Activated naive CD4-positive, alpha-beta T cell (primary cell): ENCODE measurements around the gene RBP3.

Experiments
- DNase-seq, 4 experiments: peaks; one replicate each; lab custom pipeline; 2025; lab: John Stamatoyannopoulos, UW

The RBP3 gene

DNA sequence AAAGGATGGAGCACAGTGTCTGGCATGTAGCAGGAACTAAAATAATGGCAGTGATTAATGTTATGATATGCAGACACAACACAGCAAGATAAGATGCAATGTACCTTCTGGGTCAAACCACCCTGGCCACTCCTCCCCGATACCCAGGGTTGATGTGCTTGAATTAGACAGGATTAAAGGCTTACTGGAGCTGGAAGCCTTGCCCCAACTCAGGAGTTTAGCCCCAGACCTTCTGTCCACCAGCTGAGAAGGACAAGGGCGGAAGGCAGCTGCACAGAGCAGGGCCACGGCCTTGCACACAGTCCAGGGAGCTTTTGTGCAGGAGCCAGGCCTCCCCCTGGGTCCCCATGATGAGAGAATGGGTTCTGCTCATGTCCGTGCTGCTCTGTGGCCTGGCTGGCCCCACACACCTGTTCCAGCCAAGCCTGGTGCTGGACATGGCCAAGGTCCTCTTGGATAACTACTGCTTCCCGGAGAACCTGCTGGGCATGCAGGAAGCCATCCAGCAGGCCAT lies at the start of gene RBP3:
RBP3 (plus strand) TSS at position 226 of the 514 bp plus-strand sequence; CDS start at position 348, 122 bp downstream.
- no peak for DNase-seq

DNA sequence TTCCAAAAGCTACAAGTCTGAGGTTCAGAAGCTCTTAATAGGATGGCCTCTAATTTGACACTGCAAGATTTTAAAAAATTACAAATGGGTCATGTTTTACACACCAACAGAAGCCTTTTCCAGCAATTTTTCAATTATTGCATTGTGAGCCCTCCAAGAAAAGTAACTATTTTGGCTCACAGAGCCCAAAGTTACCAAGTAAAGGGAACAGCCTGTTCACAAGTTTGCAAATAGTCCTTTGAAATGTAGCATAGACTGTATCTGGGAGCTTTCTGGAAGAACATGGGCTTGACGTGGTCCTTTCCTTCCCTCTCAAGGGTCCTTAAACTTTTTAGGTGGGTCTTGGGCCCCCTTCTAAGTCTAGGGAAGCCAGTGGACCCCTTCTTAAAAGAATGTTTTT lies 49.4 kb upstream of the RBP3 start:
- no peak for DNase-seq

DNA sequence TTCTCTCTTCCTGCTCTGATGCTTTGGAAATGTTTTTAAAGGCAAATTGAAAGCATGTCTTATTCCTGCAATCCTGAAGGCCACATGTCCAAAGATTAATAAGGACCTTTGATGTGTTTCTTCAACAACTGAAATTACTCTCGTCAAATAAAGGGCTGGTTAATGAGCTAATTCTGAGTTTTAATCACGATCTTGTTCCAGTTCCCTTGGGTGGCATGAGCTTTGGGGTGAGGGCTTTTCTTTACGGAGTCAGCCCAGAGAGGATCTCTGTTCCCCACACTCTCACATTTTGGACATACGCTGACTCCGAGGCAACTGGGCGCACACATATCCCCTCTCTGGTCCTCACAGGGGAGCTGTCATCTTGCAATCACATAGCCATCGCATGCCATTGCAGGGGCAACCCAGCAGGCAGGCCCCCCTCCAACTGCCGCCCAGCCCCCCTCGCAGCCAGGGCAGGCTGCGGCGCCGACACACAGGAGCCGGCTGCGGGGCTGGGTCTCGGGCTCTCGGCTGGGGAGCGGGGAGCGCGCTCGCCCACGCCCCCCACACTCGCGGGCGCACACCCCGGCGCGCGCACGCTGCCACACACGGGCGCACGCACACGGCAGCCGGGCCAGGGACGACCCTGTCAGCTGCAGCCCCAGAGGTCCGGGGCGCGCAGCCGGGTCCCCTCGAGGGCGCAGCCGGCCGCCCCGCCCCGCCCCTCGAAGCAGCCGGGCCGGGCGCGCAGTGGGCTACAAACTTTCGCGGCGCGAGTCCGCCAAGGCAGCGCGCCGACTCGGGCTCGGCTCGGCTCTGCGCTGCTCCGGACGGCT lies 48.3 kb upstream of the RBP3 start, which contains the start of gene GDF10:
GDF10 (plus strand) TSS at position 587 of the 818 bp plus-strand sequence. CDS start 455 bp downstream, outside the sequence.
- no peak for DNase-seq

DNA sequence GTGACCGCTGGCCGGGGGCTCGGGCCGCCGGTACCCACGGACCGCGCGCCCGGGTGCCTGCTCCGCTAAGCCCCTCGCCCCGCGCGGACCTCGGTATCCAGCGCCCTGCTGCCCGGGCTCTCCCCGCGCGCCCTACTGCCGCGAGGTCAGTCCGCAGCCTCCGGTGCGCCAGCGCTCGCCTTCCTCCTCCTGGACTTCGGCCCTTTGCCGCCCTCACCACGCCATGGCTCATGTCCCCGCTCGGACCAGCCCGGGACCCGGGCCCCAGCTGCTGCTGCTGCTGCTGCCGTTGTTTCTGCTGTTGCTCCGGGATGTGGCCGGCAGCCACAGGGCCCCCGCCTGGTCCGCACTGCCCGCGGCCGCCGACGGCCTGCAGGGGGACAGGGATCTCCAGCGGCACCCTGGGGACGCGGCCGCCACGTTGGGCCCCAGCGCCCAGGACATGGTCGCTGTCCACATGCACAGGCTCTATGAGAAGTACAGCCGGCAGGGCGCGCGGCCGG lies 47.7 kb upstream of the RBP3 start:
- no peak for DNase-seq

DNA sequence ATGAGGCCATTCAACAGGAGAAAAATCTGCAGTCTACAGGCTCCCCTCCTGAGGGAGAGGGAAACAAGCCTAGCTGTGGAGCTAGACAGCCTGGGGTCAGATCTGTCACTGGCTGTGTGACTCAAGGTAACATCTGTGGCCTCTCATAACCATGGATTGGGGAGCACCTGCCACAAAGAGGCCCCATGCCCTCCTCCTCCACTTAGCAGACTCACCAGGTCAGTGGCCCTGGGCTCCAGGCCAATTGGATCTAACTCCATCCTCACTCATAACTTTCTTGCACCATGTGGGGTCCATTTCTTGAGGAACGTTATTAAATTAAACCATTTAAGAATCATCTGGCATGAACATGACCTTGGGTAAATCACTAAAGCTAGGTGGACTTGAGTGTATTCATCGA lies 46.3 kb upstream of the RBP3 start:
- DNase-seq: no peak

DNA sequence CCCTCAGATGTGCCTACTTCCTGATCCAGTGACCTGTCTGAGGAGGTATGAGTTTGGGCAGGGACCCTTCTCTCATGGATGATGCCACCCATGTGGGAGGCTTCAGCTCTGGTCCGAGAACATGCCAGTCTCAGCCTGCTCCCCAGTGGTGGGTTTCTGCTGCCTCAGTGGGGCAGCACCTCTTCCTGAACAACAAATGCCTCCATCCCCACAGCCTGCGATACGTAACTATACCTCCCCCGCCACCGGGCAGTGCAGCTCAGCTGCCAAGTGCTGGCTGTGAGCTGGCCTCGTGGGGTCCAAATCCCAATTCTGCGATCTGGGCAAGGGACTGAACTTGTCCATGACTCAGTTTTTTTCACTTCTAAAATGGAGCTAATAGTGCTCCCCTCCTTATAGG lies 45.1 kb upstream of the RBP3 start:
- DNase-seq: no peak

DNA sequence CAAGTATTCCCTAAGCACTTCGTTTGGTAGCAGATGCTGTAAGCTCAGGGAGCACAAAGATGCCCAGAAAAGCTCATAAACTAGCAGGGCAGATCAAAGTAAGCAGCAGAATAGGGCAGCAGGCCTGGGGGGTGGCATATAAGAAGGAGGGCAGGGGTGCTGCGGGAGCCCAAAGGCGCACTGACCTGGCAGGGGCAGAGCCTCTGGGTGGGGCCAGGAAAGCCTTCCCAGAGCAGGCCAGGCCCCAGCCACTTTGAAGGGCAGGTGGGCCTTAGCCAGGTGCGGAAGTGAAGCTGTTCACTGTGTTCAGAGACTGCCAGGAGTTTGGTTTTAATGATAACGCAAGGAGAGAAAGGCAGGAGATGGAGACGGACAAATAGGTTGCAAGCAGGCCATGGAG lies 44.3 kb upstream of the RBP3 start:
- no peak for DNase-seq

DNA sequence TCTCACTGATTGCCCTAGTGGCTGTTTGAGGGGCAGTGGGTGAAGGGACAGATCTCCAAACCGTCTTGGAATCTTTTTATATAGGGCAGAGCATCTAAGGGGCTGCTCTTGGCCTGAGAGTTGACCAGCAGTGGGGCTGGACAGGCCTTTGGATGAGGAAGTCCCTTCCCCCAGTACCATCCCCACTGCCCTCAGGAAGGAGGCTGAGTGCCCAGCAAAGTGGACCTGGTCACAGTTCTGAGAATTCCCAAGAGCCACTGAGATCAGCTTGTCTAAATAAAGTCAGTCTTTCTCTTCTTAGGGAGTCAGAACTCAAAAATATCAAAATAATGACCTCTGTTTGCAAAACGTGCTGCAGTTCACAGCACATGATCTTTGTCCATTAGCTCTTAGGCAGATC lies 42.6 kb upstream of the RBP3 start:
- DNase-seq: no peak

DNA sequence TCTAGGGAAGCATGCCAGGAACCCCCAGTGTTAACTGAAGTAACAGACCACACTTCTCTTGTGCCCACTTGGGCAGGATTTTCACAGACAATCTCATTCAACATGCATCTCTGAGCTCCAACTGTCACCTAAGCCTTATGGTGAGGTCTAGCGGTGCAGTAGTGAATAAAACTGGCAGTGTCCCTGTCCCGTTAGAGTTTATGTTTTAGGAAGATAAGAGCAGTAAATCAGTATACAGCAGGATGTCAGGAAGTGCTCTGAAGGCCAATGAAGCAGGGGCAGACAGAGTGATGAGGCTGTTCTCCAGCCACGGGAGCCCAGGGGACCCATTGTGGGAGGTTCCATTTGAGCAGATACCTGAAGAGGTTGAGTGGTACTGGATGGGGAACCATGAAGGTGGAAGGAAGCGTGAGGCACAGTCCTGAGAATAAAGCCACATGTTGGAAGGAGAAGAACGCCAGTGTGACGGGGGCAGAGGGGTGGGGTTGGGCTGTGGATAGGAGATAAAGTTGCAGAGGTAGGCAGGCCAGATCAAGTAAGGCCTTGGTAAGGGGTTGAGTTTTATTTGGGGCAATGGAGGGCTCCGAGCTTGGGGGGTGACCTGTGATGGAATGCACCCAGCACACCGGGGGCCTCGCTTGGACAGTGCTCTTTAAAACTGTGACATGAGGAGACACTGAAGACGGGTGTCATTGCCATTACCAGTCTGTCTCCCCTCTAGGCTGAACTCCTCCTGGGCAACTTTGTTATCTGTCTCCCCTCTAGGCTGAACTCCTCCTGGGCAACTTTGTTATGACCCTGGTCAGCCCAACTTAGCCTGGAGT lies 41.6 kb upstream of the RBP3 start:
- no peak for DNase-seq

DNA sequence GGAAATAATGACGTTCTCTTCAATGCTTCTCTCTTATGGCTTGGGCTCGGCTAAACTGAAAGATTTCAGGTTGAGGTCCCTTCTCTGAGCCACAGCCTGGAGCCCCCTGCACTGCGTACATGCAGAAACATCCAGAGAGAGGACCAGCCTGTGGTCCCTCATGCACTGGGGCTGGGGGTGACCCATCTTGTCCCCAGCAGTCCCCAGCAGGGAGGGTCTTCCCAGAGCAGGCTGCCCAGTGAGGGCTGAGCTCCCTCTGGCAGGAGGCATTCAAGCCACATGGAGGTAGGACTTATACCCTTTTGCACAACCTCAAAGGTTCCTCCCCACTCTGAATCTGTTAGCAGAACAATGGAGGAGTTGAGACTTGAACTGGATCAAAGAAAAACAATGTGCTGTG lies 40.8 kb upstream of the RBP3 start:
- DNase-seq: no peak

DNA sequence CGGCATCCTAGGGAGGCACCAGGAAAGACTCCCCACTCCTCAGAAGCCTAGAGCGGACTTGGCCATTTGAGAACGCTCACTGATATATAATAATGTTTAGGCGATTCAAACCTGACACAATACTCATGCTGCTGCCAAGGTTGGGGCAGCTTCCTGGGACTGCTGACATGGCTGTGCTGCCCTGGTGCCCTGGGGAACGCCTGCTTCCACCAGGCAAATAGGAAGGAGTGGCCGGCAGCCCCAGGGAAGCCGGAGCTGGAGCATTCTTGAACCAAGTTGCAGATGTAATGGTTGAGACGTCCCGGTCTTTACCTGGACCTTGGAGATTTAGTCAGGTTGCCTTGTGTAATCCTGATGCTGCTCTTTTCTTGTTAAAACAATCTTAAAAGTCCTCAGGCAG lies 39.4 kb upstream of the RBP3 start:
- DNase-seq: no peak

DNA sequence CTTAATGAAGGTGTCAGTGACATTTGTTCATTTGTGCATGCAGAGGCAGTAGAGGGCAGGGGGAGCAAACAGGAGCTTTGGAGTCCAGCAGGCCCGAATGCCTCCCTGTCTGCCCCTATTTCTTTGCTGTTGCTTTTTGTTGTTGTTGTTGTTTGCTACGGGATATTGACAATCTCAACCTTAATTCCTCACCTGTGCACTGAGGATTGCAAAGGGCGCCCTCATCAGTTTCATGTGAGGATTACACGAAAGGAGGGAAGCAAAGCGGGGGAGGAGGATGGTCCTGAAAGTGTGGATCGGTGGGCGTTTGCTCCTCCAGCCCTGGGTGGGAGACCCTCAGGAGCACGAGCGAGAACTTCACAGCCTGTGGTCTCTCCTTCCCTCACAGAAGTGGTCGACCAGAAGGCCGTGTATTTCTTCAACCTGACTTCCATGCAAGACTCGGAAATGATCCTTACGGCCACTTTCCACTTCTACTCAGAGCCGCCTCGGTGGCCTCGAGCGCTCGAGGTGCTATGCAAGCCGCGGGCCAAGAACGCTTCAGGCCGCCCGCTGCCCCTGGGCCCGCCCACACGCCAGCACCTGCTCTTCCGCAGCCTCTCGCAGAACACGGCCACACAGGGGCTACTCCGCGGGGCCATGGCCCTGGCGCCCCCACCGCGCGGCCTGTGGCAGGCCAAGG lies 38.6 kb upstream of the RBP3 start:
- no peak for DNase-seq

DNA sequence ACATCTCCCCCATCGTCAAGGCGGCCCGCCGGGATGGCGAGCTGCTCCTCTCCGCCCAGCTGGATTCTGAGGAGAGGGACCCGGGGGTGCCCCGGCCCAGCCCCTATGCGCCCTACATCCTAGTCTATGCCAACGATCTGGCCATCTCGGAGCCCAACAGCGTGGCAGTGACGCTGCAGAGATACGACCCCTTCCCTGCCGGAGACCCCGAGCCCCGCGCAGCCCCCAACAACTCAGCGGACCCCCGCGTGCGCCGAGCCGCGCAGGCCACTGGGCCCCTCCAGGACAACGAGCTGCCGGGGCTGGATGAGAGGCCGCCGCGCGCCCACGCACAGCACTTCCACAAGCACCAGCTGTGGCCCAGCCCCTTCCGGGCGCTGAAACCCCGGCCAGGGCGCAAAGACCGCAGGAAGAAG lies 38.1 kb upstream of the RBP3 start:
- DNase-seq: no peak

DNA sequence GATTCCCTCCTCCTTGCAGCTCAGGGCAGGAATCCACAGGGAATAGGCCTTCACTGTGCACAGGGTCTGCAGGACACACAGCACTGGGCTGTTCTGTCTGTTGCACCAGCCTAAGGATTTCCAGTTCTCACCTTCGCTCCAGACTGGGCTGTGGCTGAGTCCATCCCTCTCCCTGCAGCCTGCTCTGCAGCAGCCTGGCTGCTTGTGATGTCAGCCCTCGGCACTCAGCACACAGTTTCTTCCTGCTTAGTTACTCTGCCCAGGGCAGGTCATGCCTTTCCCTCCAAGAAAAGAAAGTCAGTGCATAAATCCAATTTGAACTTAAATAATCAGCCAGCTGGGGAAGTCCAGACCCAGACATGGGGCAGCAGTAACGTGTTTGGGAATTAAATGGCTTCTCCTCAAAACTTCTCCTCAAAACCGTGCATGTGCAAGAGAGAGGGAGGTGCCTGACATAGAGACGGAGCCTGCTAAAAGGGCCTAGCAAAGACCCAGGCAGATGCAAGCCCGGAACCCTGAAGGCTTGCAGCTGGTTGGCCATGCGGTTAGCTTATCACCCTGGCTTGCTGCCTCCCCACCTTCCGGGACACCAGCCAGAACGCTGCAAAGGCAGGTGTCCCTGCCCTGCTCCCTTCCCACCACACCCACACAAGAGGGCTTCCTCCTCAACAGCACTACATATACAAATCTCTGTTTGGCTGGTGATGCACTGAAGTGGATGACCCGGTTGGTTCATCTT lies 36.8 kb upstream of the RBP3 start:
- DNase-seq: peak in 2 of 4 experiments; percentile 30 to 48

DNA sequence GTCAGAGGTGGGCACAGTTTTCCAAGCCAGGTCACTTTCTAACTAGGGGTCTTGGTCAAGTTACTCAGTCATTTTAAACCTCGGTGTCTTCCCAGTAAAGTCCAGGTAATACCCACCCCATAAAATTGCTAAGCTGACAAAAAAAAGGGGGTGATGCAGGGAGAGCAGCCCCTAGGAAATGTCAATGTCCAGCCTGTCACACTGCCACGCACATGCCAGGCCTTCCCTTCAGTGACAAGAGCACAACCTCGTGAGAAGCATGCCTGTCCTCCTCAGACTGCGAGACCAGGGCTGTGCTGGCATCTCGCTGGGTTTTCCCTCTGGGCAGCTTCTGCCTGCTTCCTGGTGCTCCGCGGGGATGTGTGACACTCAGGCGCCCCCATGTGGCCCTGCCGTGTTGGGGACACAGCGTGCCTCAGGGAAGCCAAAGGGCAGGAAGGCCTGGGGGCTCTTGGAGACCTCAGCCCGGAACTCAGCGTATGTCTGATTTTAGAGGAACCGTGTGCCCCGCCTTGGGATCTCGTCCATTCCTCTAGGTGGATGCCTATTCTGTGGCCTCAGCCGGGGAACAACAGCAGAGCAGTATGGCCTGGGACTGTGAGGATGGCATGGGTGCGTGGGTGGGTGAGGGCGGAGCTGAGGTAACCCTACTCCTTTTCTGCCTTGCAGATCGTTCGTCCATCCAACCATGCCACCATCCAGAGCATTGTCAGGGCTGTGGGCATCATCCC lies 36.1 kb upstream of the RBP3 start:
- DNase-seq: peak; percentile 51 to 78 (median 71)

DNA sequence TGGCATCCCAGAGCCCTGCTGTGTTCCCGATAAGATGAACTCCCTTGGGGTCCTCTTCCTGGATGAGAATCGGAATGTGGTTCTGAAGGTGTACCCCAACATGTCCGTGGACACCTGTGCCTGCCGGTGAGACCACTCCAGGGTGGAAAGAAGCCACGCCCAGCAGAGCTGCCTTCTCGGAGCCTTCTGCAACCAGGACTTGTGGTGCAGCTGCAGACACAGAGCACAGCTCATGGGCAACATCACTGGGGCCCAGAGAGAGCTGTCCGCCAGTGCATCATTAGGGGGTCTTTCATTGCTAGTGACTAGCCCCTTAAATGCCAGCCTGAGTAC lies 35.5 kb upstream of the RBP3 start:
- no peak for DNase-seq

DNA sequence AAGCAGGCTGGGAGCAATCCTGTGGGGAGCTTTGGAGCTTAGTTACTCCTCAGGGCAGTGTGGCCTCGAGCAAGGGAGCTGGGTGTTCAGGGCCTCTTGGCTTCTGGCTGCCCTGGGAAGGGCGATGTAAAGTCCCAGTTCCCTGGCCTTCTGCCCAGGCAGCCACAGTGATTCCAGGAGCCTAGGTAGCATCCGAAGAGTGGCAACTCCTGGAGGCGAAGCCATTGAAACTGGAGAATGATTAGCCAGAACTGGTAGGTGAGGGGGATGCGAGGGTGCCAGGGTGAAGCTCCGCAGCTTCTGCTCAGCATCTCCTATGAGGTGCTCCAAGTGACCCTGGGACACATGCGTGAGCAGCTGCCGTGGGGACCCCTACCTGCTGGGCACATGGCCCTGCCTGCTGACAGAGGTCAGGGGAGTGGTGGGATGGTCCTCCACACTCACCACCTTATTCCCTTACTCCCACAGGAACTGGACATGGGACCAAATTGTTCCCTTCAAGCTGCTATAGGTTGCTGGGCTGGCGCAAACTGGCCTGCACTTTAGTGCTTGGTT lies 33.7 kb upstream of the RBP3 start:
- DNase-seq: no peak

DNA sequence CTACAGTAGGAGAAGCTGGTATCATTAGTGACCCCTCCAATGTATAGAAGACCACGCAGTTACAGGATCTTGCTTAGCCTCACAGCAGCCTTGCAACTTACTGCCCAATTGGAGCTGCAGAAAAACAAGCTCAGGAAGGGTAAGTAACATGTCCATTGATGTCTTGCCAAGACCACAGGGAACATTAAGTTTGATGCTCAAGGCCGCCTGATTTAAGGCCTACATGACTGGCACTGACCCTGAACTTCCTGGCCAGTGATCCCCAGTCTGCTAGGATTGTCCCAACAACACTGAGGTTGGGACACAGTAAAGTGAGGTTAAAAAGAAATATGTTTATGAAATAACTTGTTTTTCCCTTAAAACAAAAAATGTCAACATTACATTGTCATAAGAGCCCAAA lies 32.7 kb upstream of the RBP3 start:
- no peak for DNase-seq

DNA sequence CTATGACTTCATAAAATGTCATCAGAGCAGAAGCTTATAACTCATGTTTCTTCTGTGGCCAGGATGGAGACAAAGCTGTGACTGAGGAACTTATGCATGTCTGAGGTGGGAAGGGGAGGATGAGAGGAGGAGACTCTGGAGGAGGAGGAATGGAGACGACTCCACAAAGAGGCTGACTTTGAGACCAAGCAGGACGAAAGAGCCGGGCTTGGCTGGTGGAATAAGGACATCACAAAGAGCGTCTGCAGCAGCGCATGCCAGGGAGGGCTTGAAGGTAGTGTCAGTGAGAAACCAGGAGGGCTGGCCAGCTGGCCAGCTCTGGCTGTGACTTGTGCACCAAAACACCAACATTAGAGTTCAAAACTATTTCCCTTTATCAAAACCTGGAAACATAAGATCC lies 32.0 kb upstream of the RBP3 start:
- no peak for DNase-seq

DNA sequence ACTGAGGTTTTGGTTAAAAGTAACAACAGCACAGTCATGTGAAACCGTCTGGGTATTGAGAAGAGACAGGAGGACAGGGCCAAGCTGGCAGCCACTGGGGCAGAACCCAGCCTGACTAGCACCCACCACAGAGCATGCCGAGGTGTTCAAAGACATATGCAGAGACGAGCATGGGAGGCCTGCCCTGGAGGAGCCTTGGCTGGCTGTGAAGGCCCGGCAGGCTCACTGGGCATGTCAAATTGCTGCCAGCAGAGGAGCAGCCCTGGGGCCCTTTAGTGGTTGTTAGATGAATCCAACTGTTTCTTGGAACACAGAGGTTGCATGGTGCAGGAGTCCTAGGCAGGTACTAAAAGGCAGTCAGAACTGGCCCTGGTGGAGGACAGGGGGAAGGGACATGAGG lies 30.9 kb upstream of the RBP3 start:
- DNase-seq: no peak

DNA sequence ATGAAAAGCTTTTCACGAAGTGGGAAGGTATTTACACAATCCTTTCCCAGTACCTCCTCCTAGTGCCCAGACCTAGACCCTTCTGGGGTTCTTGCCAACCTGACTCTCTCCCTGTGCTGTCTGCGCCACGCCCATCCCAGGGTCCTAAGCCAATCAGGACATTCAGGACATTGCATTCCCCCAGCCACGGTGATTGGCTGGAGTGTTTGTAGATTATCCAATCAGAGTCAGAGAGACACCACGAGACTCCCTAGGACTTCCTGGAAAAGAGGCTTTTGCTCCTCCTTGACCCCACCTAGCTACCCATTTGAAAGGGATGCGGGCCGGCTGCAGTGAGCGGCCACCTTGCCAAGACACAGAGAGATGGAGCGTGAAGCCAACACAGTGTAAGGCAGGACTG lies 29.5 kb upstream of the RBP3 start:
- no peak for DNase-seq
